Activated CD4-positive, alpha-beta T cell treated with anti-CD3 and anti-CD28 coated beads, Interleukin-2, Interleukin-6, amounts not matched to agents 100 ng/mL and 50 ng/mL, durations not matched to agents 16 hours and 8 hours (primary cell): ENCODE results near the gene SEMA3D.

ENCODE experiments used
- DNase-seq: peaks from one replicate; pipeline ENCODE4 v3.0.0-alpha.2; 2020

SEMA3D gene

DNA sequence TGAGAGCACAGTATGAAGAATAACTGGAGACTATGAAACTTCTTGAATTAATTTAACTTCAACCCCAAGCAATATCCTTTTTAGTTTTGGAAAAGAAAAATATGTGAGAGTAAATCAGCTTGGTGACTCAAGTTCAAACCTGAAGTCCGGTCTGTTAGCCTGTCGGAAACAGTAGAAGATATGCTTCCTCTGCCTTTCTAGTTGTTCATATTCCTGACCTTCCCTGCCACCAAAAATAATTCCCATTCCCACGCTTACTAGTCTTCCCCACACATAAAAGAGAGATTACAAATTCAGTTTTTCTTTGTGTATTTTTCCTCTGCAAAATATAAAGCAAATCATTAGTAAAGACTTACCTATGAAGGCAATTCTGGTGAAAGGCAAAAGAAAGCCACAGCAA is 3.6 kb downstream of the SEMA3D start:
- DNase-seq, result no peak

DNA sequence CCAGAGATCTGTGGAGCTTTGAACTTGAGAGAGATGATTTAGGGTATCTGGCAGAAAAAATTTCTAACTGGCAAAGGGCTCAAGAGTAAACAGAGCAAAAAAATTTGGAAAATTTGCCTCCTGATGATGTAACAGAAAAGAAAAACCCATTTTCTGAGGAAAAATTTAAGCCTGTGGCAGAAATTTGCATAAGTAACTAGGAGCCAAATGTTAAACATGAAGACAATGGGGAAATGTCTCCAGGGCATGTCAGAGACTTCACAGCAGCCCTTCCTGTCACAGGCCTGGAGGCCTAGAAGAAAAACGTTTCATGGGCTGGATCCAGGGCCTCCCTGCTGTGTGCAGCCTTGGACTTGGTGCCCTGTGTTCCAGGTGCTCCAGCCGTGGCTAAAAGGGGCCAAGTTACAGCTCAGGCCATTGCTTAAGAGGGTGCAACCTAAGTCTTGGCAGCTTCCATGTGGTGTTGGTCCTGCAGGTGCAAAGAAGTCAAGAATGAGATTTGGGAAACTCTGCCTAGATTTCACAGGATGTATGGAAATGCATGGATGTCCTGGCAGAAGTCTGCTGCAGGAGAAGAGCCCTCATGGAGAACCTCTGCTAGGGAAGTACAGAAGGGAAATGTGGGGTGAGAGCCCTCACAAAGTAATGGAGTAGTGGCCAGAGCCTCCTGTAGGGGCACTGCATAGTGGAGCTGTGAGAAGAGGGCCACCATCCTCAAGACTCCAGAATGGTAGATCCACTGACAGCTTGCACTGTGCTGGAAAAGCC is 8.1 kb downstream of the SEMA3D start:
- no peak for DNase-seq

DNA sequence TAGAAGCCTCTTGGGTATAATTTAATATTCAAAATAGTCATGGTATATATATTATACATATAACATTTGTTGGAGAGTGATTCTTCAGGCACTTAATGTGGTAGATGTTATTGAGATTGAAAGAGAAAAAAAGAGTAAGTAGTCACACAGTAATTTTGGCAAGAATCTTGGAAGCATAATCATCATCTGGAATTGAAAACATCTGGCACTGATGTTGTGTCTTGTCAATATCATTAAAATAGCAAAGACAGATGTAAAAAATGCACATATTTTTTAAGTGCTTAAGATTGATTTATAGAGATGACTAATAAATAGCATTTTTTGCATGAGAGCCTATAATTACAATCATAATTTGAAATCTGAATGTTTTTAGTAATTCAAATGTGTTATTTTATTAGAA is 9.5 kb downstream of the SEMA3D start:
- no peak for DNase-seq

DNA sequence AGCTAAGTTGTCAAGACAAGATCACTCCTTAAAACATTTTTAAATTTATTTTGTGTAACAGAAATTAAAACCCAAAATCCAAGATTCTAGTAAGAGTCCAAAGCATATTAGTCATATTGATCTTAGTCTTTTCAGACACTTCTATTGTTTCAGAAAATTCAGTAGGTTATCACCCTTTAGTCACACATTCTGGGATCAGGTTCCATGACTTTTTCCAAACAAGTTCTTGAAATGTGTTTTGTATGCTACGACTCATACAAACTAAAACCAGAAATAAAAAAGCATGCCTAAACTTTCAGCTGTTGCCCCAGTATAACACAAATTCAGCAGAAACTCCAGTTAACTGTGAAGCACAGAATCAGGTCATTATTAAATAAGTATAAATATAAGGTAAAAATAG is 10.7 kb downstream of the SEMA3D start:
- no peak for DNase-seq

DNA sequence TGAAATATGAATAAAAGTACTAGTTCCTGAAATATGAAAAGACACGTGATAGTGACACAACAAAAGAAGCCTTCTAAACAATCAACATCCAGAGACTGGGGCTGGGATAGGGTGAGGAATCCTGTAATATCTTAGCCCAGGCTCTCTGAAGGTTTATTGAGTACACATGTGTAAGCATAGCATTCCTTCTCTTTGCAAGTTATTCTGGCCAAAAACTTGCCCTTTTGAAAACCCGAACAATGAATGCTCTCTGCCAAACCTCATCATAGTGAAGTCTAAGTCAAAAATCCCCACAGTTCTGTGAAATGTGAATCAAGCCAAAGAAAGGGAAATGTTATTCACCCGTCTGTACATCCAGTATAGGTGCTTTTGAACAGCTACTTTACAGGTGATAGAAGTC is 11.6 kb downstream of the SEMA3D start:
- no peak for DNase-seq

DNA sequence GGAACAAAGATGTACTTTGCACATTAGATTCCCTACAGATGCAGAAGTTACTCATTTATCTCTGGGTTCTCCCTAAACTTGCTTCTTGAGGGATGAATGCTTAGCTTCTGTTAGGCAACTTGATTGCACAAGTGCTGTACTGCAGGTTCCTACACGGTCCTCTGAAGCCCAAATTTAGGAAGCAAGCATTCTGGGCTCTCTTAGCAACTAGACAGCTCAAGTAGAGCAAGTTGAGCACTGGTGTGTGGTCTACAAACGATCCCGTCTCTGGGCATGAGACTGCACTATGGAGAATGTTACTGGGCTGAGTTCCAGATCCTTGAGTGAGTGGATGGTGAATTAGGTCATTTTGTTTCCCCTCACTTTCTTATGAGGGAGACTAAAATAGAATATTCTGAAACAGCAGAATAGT is 14.3 kb downstream of the SEMA3D start:
- no peak for DNase-seq

DNA sequence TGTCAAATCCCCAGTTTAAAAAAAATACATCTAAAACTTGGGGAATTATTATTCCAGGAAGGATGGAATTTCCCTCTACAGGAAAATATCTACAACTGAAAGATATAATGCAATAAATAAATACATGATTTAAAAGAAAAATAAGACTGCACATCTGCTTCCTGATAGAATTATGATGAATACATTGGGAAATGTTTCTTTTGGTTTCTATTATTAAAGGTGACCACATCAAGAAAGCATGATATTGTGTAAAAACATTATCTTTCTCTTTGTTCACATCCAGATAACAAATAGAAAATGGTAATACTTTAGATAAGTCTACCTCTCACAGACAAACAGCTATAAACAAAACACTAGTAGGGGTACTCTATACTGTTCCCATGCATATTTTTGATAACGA is 19.2 kb downstream of the SEMA3D start:
- DNase-seq, result no peak

DNA sequence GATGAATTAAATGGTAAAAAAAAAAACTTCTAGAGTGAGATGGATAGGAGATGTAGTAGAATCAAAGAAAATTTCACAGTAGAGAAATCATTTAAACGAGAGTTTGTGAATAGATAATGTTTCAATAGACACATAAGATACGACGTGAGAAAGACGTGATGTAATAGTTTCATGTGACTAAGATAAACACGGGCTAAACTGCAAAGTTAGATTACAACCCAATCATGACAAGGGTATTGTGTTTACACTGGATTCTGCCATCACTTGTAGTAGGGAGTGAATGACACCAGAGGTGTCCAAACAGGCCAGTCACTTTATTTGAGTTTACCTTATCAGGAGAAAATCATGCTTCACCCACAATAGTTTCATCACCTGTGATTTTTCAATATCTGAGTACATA is 21.6 kb downstream of the SEMA3D start:
- DNase-seq, result no peak

DNA sequence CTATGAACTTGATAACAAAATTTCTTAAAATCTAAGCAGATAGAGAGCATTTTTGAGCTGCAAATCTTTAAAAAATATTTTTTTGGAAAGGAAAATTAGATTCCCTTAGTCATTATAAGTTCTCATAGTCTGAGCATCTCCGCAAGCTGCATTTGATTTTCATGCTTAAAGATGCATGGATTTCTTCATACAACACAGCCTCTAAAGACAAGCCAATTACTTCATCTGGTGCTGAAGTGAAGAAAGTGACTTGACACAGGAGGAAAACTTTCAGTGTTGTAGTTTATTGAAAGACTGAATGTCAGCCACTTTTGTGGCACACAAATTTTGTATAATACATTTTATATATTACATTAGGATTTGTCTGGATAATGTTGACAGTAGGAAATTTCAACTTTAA is 22.5 kb downstream of the SEMA3D start:
- no peak for DNase-seq

DNA sequence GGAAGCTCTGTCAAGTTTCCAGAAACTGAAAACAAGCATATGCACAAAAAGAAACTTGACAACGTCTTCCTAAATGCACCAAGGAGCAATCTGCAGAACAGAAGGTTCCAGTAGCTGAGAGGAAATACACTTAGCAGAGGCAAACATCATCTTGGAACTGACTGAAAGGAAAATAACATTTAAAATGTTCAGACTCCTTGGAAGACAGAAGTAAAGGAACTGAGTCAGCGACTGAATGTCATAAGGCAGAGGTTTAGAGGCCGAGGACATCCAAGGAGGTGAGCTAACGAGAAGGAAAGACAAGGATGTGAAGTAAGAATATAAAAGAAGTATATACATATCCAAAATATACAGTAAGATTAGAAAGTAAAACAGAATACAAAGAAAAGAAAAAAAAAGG is 24.1 kb downstream of the SEMA3D start:
- DNase-seq, result no peak

DNA sequence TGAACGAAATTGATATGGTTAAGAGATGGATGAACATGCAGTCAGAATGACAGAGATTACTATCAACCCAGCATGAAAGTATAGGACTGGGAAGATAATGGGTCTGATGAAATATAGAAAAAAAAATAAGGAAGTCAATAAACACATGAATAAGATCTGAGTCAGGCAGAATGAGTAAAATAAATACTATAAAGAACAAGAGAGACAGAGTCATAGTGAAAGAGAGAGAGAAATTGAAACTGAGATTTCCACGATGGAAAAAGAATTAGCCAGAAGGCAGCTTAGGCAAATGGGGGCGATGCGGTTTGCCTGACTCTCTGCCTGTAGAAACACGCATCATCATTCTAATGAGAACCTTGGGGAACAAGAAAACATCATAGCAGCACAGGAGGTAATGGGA is 26.6 kb downstream of the SEMA3D start:
- DNase-seq, result peak; percentile 33

DNA sequence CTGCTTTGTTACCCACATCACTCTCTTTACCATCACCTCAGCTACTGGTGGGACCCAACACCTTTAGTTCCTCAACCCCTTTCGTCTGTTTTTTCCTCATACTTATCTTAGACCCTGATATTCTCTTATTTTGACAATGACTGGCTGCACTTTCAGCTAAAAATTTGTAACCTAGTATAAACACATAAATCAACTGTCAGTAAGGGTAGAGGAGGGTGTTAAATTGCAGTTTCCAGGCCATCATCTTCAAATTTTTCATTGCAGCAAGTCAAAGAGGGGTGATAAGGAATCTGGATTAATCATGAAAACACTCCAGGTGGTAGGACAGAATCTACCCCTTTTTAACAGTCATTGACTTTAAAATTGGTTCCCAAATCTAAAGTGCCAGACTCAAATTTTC is 27.9 kb downstream of the SEMA3D start:
- DNase-seq, result no peak

DNA sequence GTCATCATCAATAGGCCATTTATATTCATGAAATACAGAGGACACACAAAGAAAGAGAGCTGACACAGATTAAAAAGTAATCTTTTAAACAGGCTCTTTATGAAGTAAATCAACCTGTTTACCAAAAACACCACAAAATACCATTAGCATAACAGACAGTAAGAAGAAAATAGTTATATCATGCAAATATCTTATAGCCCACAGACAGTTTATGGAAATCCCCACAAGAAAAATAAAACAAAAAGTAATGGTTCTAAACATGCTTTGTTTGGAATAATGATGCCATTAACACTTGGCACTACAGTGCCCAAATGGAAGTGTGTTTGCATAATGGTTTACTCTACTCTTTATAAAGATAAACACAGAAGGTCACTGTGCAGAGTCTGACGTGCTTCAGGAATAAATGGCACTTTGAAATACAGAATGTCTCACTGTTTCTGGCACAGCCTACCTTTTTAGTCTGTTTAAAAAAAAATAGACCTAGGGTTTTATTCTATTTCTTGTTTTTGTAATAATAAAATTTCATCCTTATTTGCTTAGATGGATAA is 30.1 kb downstream of the SEMA3D start:
- no peak for DNase-seq

DNA sequence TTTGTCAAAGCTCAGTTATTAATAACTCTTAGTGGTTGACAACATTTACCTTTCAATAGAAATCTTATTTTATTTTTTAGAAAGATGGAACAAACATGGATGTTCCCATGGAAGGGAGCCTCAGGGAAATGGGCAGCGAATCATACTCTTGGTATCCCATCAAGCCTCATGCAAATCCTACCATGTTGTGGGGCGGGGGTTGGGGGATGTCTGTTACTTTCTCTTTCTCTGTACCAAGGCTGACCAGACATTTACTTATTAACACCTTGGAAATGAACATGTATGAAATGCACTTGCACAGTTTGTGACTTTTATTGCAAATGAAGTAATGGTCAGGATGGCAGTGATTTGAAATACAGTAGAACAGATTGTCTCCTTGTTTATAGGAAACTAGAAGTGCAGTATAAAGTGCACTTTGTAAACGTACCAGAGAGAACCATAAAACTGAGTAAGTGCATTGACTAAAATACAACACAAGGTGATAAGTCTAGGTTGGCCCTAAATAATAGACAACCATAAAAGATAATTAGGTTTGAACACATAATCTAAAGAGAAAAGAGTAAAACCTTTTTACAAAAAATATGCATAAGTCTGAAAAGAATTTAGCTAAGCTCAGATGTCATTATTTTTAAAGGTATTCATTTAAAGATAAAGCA is 32.4 kb downstream of the SEMA3D start:
- DNase-seq, result no peak

DNA sequence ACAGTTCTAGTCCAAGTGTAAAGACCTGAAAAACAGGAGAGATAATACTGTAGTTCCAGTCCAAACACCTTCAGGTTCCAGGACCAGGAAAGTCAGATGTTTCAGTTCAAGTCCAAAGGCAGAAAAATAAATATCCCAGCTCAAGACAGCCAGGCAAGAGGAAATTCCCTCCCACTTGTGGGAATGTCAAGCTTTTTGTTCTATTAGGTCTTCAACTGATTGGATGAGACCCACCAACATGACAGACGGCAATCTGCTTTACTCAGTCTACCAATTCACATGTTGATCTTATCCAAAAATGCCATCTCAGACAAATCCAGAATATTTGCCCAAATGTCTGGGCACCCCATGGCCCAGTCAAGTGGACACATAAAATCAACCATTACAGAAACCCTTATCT is 33.1 kb downstream of the SEMA3D start:
- DNase-seq, result no peak

DNA sequence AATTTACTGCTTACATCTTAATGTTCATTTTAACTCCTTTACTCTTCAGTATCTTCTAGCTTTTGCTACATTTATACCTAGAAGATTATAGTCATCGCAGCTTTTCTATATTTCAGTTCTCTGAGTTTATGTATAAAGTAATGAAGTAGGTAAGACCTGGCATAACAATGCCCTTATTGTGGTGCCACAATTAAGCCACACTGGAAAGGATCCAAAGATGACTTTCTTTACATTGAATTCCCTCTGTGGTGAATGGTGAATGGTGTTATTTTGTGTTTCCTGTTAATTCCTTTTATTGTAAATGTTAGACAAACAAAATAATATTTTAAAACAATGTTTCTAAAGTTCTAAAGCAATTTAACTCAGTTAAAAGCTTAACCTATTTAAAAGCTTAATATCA is 36.2 kb downstream of the SEMA3D start:
- no peak for DNase-seq

DNA sequence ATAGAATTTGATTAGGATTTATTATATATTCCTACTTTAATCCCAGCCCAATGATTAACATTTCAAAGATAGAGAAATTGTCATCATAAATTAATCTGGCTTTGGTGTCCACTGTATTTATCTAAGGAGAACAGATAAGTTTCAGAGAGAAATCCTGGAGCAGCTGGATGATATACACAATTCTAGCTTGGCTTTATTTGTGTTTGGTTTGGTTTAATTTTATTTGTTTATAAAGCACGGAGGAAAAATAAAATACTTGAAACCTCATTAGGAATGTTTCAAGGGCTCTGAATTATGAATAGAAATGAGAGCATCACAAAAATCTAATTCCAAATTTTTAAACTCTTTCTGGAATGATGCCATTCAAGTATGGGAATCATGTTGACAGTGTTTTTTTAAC is 42.1 kb downstream of the SEMA3D start:
- DNase-seq, result no peak

DNA sequence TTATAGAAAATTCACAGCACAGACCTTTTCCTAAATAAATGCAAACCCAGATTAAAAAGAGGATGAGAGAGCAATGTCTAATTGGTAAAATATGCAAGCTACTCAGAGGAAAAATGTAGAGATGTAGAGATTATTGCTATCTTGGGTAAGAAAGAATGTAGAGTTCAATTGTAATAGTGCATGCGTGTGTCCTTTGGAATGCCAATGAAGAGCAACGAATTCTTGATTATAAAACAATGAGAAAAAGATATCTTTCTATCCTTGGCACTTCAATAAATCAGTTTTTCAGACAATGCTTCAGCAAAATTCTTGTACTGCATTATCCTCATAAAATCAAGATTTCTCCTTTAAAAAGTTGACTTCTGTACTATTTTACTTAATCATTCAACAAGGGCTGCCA is 50.9 kb downstream of the SEMA3D start:
- DNase-seq, result no peak

DNA sequence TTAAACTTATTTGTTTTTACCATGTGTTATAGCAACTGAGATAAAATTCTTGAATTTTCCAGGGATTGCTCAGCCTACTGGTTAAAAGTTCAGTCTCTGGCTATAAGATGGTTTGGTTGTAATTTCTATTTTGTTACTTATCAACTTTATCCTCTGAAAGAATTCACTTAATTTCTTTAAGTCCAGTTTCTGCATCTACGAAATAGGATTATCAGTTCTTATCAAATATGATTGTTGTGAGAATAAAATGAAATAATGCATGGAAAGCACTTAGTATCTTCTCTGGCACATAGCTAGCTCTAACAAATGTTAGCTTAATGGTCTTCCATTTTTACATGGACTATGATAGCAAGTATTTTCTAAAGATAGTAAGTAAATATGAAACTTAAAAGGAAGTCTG is 53.3 kb downstream of the SEMA3D start:
- DNase-seq, result no peak

DNA sequence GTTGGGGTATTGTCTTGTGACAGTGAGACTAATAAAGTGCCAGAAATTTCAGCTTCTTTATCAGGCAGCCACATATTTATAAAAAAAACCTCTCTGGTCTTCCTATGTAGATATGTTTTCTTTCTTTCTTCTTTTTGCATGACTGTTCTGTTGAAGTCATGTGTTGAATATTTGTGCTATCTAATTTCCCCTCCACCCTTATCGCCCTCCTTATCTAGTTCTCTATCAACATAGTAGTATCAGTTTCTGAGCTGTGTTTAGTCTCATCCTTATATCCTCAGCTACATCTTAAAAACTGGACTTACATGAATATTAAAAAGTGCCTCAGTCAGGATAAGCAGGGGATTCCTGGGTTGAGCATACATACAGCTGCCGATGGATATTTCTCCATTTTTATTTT is 53.9 kb downstream of the SEMA3D start:
- DNase-seq, result no peak

DNA sequence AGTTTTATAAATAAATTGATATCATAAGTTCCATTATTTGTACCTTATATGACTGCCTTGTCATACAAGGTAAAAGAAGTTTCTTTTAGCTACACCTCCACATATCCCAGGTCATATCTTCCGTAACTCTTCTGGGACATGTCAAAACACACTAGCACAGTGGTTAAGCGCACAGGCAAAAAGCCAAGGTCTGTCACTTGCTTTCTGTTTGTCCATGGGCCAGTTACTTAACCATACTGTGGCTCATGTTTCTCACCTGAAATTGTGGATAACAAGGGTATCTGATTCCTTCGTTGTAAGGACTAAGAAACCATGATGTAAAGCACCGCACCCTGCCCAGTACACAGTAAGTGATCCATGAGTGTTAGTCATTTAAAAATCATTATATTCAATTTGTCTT is 56.2 kb downstream of the SEMA3D start:
- no peak for DNase-seq

DNA sequence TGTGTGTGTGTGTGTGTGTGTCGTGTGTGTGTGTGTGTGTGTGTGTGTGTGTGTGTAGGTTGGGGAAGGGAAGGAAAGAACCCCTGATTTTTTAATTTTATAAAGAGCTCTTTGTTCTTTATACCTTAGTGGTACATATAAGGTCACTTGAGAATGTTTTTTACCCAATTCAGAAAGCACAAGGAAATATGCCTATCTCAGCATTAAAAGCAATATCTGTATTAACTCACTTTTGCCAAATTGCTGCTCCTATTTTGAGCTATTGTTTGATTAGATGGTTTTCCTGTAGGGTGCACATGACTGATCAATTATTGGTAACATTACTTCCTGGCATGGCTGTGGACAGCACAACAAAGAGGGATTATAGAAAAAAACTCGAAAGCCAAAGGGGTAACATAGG is 60.5 kb downstream of the SEMA3D start:
- no peak for DNase-seq

DNA sequence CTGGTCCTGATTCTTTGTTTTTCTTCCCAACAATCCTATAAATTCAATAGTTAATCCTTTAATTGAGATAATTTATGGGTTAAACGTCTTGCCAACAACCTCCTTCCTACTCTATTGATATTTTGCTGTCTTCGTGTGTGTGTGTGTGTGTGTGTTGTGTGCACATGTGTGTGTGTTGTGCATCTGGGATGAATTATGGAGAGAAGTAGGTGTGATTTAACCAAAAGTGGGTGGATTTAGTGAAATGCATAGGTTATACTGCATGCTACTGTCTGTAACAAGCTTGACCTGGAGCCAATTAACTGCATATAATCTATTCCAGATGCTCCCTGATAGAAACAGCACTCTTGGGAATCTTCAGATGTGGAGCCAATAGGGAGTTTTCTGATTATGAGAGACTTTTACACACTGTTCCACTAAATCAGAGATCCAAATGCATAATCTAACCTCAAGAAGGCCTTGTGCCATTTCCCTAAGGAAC is 61.2 kb downstream of the SEMA3D start:
- DNase-seq, result no peak

DNA sequence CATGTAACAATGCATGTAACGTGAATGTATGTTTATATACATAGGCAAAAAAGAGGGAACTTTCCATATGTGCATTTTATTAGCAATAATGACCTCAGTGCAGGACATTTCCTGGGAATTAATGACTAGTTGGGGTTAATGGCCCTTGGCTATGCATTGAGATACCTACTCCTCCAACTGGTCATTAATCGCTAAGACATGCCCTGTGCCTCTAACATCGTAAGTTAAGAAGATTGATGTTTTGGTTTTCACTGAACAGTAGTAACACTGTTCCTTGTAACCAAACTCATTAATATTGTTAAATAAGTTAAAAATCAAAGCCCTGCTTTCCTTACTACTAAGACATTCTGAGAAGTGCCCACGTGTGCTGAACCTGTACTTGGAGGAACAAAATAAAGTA is 61.7 kb downstream of the SEMA3D start:
- DNase-seq, result no peak

DNA sequence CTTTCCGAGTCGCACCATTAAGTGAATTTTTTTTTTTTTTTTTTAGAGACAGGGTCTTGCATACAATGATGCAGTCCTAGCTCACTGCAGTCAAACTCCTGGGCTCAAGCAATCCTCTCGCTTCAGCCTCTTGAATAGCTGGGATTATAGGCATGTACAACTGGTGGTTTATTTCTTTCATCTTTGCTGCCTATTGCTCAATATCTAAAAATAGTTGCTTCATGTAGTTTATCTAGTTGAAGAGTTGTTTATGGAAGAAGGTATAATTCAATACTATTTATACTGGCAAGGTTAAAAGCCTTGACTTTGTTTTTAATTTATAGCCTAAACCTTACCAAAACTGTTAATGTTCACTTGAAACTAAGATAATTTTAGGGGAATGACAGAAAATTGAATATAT is 66.9 kb downstream of the SEMA3D start:
- no peak for DNase-seq
